Hepatic stellate cell (primary cell): Measurements from ENCODE around the gene SACM1L.

Source experiments
- DNase-seq: peaks from one replicate; pipeline ENCODE4 v3.0.0; 2011; ENCODE audit warnings: low spot score

The SACM1L gene

DNA sequence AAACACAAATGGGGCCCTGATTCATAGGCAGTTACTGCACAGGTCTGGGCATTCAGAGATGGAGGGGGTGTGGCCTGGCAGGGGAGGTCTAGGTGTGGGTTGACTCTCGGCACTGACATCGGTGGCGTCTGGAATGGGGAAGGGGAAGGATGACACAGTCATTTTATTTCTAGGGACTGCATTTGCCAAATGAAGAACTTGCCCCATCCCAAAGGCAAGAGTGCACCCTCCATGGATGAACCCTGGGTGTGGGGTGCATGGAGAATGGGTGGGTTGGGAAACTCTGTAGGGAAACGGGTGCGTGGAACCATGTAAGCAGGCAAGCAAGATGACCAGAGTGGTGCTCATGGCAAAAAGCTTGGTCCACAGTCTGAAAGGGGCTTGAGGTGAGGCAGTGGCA is 82.6 kb downstream of the SACM1L start:
- no peak for DNase-seq

DNA sequence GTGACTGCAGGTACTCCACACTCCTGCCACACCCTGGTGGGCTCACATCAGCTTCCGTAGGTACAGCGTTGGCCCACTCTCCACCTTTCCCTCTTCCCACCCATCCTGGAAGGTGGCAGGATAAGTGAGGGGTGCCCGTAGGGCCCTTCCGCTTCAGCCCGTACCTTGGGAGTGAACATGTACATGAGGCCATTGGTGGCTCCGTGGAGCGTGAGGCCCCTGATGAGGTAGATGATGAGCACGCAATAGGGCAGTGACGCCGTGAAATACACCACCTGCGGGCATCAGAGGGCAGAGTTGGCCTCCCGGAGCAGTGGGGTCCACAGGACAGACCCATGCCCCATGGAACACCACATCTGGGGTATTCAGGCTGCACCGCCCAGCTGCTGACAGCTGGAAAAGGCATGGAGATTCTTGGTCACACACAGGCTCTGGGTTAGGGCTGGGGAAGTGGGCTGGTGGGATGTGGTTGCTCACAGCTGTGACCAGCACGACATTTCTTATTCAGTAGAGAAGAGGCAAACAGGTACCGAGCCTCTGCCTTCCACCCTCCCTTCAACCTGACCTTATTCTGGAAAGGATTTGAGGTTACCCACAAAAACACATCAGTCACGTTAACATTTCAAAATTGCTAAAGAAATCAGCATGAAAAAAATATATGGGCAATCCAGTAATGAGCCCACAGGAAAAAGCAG is 83.3 kb downstream of the SACM1L start:
- no peak for DNase-seq

GRCh38 chr3:45773072-45773471 is 83.9 kb downstream of the SACM1L start:
- DNase-seq: no peak

DNA sequence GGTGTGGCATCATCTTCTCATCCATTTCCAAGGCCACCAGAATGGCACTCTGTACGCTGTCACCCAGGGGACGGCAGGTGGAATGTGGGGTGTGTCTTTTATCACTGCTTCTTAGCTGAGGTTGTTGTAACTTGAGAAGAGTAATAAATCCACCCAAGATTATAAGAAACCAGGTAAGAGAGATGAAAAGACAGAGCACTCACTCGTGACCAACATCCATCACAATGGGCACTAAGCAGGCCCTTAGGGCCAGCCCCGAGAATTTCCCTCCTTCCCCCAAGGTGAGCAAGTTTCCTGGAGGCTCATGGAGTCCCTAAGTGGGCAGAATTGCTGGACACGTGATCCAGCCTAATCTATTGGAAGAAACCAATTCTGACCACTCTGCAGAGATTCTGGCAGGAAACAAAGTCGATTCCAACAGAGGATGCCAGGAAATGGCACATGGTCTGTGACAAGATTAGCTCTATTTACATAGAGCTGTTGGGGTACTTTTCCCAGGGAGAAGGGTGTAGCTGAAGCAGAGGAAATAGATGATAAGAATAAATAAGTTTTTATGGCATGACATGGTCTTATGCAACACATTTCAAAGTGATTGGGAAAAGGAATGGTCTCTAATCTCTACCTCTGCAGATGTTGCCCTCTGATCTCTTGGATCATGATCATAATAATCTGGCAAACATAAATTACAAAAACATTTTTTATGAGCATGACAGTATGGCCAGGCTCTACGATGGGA is 84.7 kb downstream of the SACM1L start:
- no peak for DNase-seq

DNA sequence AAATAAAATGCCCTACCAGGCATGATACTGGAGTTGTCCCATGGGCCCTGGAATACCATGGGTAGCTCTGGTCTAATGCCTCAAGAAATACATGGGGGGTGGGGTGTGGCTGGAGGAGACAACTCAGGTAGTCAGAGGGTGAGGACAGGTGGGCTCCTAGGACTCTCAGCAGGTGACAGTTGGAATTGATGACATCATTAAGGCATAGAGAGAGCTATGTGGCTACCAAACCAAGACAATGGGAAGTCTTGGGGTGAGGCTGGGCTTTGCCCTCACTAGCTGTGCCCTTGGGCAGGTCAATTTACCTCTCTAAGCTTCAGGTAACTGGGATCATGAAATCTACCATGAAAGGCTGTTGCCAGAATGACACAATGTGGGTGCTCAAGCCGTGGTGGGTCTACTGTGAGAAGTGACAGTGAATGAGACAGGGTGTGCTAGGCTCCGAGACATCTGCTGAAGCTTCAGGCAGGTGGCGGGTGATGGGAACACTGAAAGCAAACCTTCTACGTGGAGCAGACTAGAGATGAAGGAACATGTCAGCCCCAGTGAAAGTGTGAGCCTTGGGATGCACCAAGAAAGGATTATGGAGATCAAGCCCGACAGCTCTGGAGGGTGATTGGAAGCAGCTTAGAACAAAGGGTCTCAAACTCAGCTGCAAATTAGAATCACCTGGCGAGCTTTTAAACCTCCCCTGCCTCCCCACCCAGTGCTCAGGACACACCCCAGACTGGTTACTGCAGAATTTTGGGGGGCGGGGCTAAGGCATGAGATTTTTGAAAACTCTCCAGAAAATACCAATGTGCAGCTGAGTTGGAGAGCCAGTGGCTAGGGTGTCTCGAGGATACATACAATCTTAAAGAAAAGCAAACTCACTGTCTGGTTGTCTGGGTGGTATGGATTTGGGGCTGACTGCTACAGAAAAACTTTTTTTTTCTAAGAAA is 85.7 kb downstream of the SACM1L start:
- DNase-seq: no peak

GRCh38 chr3:45775571-45776300 is 86.5 kb downstream of the SACM1L start:
- DNase-seq: no peak

- no peak for DNase-seq
Observed at GRCh38 chr3:45776301-45776595, 87.1 kb downstream of the SACM1L start.

GRCh38 chr3:45776611-45777010 is 87.4 kb downstream of the SACM1L start:
- DNase-seq: no peak

GRCh38 chr3:45777111-45777745 is 88.0 kb downstream of the SACM1L start:
- no peak for DNase-seq

DNA sequence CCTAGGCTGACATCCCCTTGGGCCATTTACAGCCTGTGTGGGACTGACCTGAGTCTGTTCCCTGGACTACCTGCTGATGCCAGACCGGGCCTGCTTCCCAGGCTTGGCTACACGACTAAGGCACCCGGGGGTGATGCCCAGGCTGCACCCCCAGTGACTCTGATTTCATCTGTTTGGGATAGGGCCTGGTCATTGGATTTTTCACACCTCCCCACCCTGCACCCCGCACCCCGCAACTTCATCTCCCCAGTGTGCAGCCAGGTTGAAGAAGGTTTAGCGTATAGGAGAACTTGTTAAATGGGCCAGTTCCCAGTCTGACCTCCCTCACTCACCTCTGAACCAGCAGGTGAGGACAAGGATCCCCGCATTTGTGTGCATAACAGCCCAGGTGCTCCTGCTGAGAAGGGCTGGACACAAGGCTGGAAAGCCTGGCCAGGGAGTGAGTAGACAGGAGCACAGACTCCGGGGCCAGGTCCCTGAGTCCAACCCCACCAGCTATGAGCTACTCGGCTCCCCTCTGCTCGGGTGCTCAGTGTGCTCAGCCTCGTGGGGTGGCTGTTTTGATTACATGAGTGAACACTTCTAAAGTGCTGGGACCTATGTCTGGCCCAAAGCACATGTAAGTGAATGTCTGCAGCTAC is 88.7 kb downstream of the SACM1L start:
- no peak for DNase-seq

GRCh38 chr3:45778761-45779201 is 89.6 kb downstream of the SACM1L start:
- DNase-seq: no peak

- no peak for DNase-seq
Observed at GRCh38 chr3:45779746-45780735, 90.8 kb downstream of the SACM1L start.

- no peak for DNase-seq
Observed at GRCh38 chr3:45781271-45781670, 92.1 kb downstream of the SACM1L start.

DNA sequence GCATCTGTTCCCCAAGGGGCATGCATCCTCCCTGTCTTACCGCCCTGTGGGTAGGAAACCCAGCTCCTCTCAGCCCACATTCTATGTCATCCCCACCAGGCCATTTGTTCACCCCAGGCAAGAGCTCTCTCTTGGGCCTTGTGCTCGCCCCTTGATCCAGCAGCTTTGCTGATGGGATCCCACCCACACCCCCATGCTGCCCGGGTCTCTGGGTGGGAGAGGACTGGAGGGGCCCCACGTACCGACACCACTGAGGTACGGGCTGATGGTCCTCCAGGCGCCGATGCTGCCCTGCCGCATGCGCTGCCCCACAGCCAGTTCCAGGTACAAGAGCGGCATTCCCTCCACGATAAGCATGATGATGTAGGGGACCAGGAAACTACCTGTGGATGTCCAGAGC is 92.6 kb downstream of the SACM1L start:
- DNase-seq: no peak

- no peak for DNase-seq
Observed at GRCh38 chr3:45782381-45782780, 93.2 kb downstream of the SACM1L start.

DNA sequence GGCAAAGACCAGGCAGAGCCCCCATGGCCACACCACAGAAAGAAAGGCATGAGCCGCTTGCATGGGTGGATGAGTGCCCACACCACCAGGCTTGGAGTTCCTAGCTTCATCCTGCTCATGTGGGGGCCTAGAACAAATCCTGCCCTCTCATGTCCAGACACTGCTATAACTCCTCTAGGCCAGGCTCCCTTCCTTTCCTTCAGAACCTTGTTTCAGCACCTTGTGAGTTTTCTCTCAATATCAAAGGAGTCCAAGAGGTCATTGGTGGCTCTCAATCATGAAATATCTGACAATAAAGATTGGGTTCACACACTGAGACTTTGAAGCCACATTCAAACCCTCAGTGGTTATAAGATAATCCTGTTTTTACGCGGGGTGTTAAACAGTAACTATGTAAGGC is 94.5 kb downstream of the SACM1L start:
- DNase-seq: no peak

DNA sequence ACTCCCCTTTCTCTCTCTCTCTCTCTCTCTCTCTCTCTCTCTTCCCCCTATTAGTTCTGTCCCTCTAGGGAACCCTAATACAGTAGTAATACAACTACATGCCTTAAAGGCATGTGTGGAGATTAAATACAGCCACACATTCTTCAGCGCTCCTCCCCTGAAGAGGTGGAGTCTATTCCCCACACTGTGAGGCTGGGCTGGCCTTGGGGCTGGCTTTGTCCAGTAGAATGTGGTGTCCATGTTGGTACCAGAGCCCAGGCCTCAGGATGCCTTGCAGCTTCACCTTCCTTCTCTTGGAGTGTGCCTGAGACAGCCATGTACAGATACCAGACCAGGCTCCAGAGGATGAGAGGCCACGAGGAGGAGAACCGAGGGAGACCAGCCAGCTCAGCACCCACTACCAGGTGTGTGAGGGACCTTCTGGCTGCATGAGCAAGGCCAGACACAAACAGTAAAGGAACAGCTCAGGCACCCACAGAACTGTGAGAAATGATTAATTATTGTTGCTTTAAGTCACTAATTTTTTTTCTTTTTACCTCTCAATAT is 96.5 kb downstream of the SACM1L start:
- DNase-seq: no peak

DNA sequence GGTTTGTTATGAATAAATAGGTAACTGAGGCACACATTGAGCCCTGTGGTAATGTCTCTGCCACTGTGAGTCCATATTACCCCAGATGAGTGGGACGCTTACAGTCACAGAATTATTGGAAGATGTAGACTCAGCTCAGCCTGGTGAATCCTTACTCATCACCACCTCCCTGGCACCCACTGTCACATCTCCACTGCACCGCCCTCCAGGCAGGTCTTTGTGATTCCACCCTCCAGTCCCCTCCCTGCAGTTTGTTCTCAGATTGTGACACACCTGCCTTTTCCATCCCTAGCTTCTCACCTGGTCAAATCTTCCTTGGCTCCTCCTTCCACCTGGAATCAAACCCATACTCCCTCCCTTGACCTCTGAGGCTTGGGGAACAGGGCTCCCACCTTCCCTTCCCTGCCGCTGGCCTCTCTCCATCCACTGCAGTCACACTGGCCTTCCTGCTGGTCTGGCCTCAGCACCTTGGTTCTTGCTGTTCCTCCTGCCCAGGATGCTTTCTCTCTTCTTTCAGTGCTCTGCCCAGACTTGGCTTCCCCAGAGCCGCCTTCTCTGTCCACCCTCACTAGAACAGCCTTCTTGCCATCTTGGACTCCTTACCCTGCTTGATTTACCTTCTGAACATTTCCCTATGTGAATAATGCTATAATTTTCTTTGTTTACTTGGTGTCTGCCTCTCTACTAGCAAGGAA is 97.8 kb downstream of the SACM1L start:
- DNase-seq: no peak

GRCh38 chr3:45787551-45787950 is 98.4 kb downstream of the SACM1L start:
- no peak for DNase-seq
